Natural killer cell (primary cell): ENCODE measurements around the gene CLIC6. TPM values are rescaled to one million over a fixed set of nuclear protein-coding genes. Genes with fewer than 3 reads are reported as not detected.
A peak's percentile ranks its signal among the peaks of the same experiment; 100 is the strongest.

Source experiments
- ATAC-seq, 3 donors: fragments of 150-1000 bp in 2 of 3; fragments of 200-7000 bp in 1 of 3; cut with Tn5 transposase; 1 replicate in 1 of 3; 2 replicates in 2 of 3; pipeline ENCODE4 v1.10.0; 2021; ENCODE audit warnings: mild to moderate bottlenecking in 2 of 3, moderate library complexity in 2 of 3
- DNase-seq, 2 donors: peaks; one replicate each; pipeline versions ENCODE4 v3.0.0 to v3.0.0-alpha.2; 2013 to 2021; ENCODE audit warnings: mixed read lengths in 1 of 2
- H3K27ac ChIP-seq: one replicate; pipeline ENCODE4 v1.5.1; 2013; ENCODE audit warnings: mild to moderate bottlenecking, low read length
- H3K27me3 ChIP-seq: one replicate; pipeline ENCODE4 v1.6.1; 2013; ENCODE audit warnings: low read length; ENCODE audit not compliant: control insufficient read depth, insufficient read depth
- H3K36me3 ChIP-seq: one replicate; pipeline ENCODE4 v1.6.1; 2013; ENCODE audit warnings: low read length; ENCODE audit not compliant: control insufficient read depth, insufficient read depth
- H3K4me1 ChIP-seq: one replicate; pipeline ENCODE4 v1.6.1; 2013; ENCODE audit warnings: low read length; ENCODE audit not compliant: control insufficient read depth, insufficient read depth
- H3K4me3 ChIP-seq: one replicate; pipeline ENCODE4 v1.5.1; 2013; ENCODE audit warnings: low read length
- H3K9me3 ChIP-seq: one replicate; pipeline ENCODE4 v1.6.1; 2013; ENCODE audit warnings: low read length; ENCODE audit not compliant: control insufficient read depth, insufficient read depth
- H3K27ac Mint-ChIP-seq, 2 donors: one replicate each; pipeline ENCODE4 v1.8.0; 2022; ENCODE audit warnings: mild to moderate bottlenecking in 2 of 2, mixed read lengths in 2 of 2, moderate library complexity in 1 of 2
- H3K27me3 Mint-ChIP-seq, 2 donors: one replicate each; pipeline ENCODE4 v1.8.0; 2022; ENCODE audit warnings: low read depth in 2 of 2, mixed read lengths in 2 of 2
- H3K36me3 Mint-ChIP-seq: one replicate; pipeline ENCODE4 v1.8.0; 2022; ENCODE audit warnings: mixed read lengths
- H3K4me1 Mint-ChIP-seq, 2 donors: one replicate each; pipeline ENCODE4 v1.8.0; 2022; ENCODE audit warnings: mixed read lengths in 2 of 2
- H3K4me3 Mint-ChIP-seq: one replicate; pipeline ENCODE4 v1.8.0; 2022; ENCODE audit warnings: mild to moderate bottlenecking, moderate library complexity, mixed read lengths
- H3K9me3 Mint-ChIP-seq, 2 donors: one replicate each; pipeline ENCODE4 v1.8.0; 2022; ENCODE audit warnings: mixed read lengths in 2 of 2
- CTCF ChIP-seq: fragments of 200-600 bp; IDR thresholded peaks from one replicate; pipeline ENCODE4 v1.8.0; 2022; ENCODE audit warnings: antibody characterized with exemption
- WGBS: methylation state at CpG from one replicate; pipeline ENCODE4 v1.1.7; 2013; ENCODE audit warnings: missing lambda C conversion rate; ENCODE audit not compliant: insufficient coverage; 5-methylcytosine and 5-hydroxymethylcytosine counted together
- intact Hi-C: fragments of 100-400 bp; cut with micrococcal nuclease; formaldehyde crosslinking; loops from one replicate; pipeline ENCODE4 v1.14.2; 2022
- total RNA-seq, 4 donors: library from RNA; stranded (reverse); fragments of 120-200 nt in 1 of 4; gene quantifications; one replicate each; pipeline versions ENCODE4 v1.2.3 to v1.2.4, GENCODE V29; 2013 to 2022

Gene CLIC6
- total RNA-seq, 3 donors from 2014 or later (not counting 1 experiment from before 2014, with no cell fraction given) = not detected

DNA sequence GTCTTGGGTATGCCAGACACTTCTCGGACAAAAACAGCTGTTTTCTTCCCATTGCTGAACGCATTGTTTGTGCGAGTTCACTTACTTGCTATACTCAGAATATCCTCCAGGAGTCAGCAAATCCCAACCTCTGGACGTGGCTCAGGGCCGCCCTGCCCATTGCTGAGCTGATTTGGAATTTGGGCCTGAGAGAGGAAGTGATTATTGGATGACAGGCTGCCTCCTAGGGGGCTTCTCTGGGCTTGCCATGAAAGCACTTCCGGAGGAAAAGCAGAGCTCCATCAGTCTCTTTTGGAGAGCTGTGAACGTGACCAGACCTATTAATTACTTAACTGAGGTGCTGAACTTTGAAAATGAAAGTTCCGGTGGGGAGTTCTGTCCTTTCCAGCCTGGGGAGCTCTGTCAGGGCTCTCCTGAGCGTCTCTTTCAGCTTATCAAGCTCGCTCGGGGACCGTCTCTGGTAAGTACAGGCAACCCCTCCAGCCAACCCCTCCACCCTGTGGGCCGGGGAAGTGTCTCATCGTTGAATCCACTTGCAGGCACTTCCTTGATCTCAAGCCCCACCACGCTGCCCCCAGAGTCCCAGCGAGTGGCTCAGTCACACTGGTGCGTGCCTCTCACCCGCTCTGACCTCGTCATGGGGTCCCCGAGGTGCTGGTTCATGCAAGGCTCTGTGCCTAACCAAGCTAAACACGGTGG, 76.9 kb downstream of the CLIC6 start:
- Mint-ChIP-seq H3K9me3 (no peaks in the 10 kb centered on the region), H3K4me1 (peaks cover 6% of the 10 kb centered on the region in 2 donors), H3K27me3 (peaks cover 13 to 21% of the 10 kb centered on the region in 2 donors), H3K4me3 (peak overlapping the region; percentile 72), H3K27ac (peak overlapping the region in 1 of 2 donors; percentile 57), H3K36me3 (no peaks in the 10 kb centered on the region)
- Histone ChIP-seq H3K4me1 (peaks cover 7% of the 10 kb centered on the region), H3K9me3 (no peaks in the 10 kb centered on the region), H3K4me3 (no peak overlapping the region), H3K36me3 (no peaks in the 10 kb centered on the region), H3K27me3 (no peaks in the 10 kb centered on the region), H3K27ac (no peak overlapping the region)
- peak; percentile 88 for TF ChIP-seq CTCF
- peak; percentile 80 to 93 (median 93) for ATAC-seq
- 42% methylated on average over 21 of the region's 21 CpGs for WGBS
- intact Hi-C loops = loop anchor here (1.0 to 10.0 kb wide), 4 partner anchors 655 to 1283 kb away; no protein-coding TSS in a partner anchor
- DNase-seq = peak; percentile 34 to 77

GRCh38 chr21:34748862-34749261, 80.1 kb downstream of the CLIC6 start:
- no peaks in the 10 kb centered on the region for H3K9me3 ChIP-seq
- no peaks in the 10 kb centered on the region for H3K36me3 ChIP-seq
- no peak for TF ChIP-seq CTCF
- H3K4me3 Mint-ChIP-seq = no peak overlapping the region
- H3K27me3 ChIP-seq = no peaks in the 10 kb centered on the region
- intact Hi-C loops = loop anchor here (10.0 kb wide), 1 partner anchor 866 kb away; no protein-coding TSS in a partner anchor
- DNase-seq (no peak), ATAC-seq (no peak)
- H3K36me3 Mint-ChIP-seq = no peaks in the 10 kb centered on the region
- H3K4me1 ChIP-seq = peaks cover 7% of the 10 kb centered on the region
- H3K4me3 ChIP-seq = no peak overlapping the region
- H3K4me1 Mint-ChIP-seq = peaks cover 6% of the 10 kb centered on the region in 2 donors
- H3K27ac ChIP-seq = no peak overlapping the region
- H3K27me3 Mint-ChIP-seq = peaks cover 9 to 20% of the 10 kb centered on the region in 2 donors
- no peaks in the 10 kb centered on the region for H3K9me3 Mint-ChIP-seq
- WGBS = 92% methylated on average over 2 of the region's 3 CpGs
- H3K27ac Mint-ChIP-seq = no peak overlapping the region

DNA sequence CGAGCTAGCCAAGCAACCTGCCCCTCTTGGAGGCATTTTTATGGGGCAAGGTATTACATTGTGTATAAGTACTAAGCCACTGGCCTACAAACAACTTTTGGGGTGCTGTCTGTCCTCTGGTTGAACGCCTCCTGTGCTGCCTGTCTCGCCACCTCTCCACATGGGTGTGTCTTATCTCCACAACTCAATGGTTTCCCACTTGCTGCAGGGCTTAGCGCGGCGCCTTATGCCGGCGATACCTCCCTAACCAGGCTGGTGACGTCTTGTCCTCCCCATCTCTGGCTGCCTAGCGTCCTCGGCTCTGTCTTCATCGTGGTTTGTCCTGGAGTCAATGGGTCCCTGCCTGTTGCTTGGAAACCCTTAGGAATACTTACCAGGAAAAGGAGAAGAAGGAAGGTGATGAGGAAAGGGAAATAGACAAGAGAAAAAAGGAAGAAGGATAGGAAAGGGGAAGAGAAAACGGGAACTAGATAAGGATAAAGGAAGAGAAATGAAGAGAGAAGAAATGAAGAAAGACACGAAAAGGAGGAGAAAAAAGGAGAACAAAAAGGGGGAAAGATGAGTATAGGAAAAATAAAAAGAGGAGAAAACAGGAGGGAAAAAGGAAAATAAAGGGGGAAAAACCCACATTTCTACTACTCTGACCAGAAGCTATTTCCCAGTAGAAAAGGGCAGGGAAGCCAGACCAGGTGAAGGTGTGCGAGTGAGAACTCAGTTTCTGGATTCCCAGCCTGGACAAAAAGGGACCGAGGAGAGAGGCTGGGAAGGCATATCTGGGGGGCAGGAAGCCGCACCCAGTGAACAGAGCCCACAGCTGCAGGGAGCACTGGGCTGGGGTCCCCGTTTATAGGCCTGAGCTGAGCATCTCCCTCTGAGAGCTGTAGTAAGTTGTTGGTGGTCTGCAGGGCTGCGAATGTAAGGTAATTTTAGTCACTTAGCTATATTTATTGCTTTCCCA, 86.2 kb downstream of the CLIC6 start:
- H3K4me1 ChIP-seq = no peaks in the 10 kb centered on the region
- H3K9me3 Mint-ChIP-seq = no peaks in the 10 kb centered on the region
- no peaks in the 10 kb centered on the region for H3K4me1 Mint-ChIP-seq
- no peak overlapping the region for H3K4me3 ChIP-seq
- H3K27ac Mint-ChIP-seq = no peak overlapping the region
- H3K27me3 Mint-ChIP-seq = peaks cover 14 to 25% of the 10 kb centered on the region in 2 donors
- 76% methylated on average over 19 of the region's 19 CpGs for WGBS
- no peaks in the 10 kb centered on the region for H3K27me3 ChIP-seq
- no peaks in the 10 kb centered on the region for H3K36me3 Mint-ChIP-seq
- no peak for ATAC-seq
- intact Hi-C loops = no loop called here
- no peaks in the 10 kb centered on the region for H3K36me3 ChIP-seq
- H3K4me3 Mint-ChIP-seq = no peak overlapping the region
- H3K27ac ChIP-seq = no peak overlapping the region
- no peaks in the 10 kb centered on the region for H3K9me3 ChIP-seq
- DNase-seq = no peak
- no peak for TF ChIP-seq CTCF
